Activated B cell treated with CpG ODN at 0.5 μM for 24 hours (primary cell): ENCODE data around the gene RNF114. TPM values are rescaled to one million over a fixed set of nuclear protein-coding genes. Genes with fewer than 3 reads are reported as not detected.

Source experiments
- ATAC-seq: fragments of 200-7000 bp; cut with Tn5 transposase; one replicate; pipeline ENCODE4 v1.10.0; 2021; ENCODE audit warnings: low read depth, mild to moderate bottlenecking, moderate library complexity
- CTCF ChIA-PET: fragments of 350-600 bp; sonication (Branson Sonifier 250); formaldehyde crosslinking; loops from one replicate; lab custom pipeline; 2021; ENCODE audit warnings: antibody characterized with exemption; lab: Charles Lee
- POLR2A ChIA-PET: fragments of 350-600 bp; sonication (Branson Sonifier 250); formaldehyde crosslinking; loops from one replicate; lab custom pipeline; 2021; ENCODE audit warnings: antibody characterized with exemption; lab: Charles Lee
- DNase-seq: peaks from one replicate; pipeline ENCODE4 v3.0.0; 2022
- H3K27ac Mint-ChIP-seq: one replicate; pipeline ENCODE4 v1.8.0; 2020; ENCODE audit warnings: mixed read lengths
- H3K27me3 Mint-ChIP-seq: one replicate; pipeline ENCODE4 v1.8.0; 2021; ENCODE audit warnings: mixed read lengths
- H3K36me3 Mint-ChIP-seq: one replicate; pipeline ENCODE4 v1.8.0; 2021; ENCODE audit warnings: low read depth, mixed read lengths
- H3K4me1 Mint-ChIP-seq: one replicate; pipeline ENCODE4 v1.8.0; 2021; ENCODE audit warnings: mixed read lengths
- H3K4me3 Mint-ChIP-seq: one replicate; pipeline ENCODE4 v1.8.0; 2020; ENCODE audit warnings: mild to moderate bottlenecking, mixed read lengths
- H3K9me3 Mint-ChIP-seq: one replicate; pipeline ENCODE4 v1.8.0; 2020; ENCODE audit warnings: mixed read lengths
- intact Hi-C: fragments of 100-400 bp; cut with micrococcal nuclease; formaldehyde crosslinking; loops from one replicate; pipeline ENCODE4 v1.15.1; 2024
- total RNA-seq: library from RNA; stranded (reverse); gene quantifications from 2 replicates; pipeline ENCODE4 v1.2.3, GENCODE V29; 2022
- TF ChIP-seq, protein P1 (sequence below): fragments of 200-600 bp; IDR thresholded peaks from one replicate; pipeline ENCODE4 v1.8.0; 2022; ENCODE audit warnings: antibody characterized with exemption, mild to moderate bottlenecking

Gene RNF114
- total RNA-seq, 1 donor from 2014 or later, result 56.5 TPM

DNA sequence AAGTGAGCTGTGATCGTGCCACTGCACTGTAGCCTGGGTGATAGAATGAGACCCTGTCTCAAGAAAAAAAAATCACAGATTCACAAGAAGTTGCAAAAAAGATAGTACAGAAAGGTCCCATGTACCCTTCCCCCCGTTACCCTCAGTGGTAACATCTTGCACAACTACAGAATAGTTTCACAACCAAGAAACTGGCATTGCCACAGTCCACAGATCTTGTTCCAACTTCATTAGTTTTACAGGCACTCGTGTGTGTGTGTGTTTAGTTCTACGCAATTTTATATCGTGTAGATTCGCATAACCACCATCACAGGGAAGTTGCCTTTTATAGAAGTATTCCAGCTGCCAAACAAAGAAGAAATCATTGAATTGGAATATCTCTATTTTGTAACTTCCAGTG lies 40.0 kb upstream of the RNF114 start:
- ChIA-PET CTCF (no interaction called here), POLR2A (no interaction called here)
- Mint-ChIP-seq H3K4me1 (peaks cover 12% of the 10 kb centered on the region), H3K27ac (no peak overlapping the region), H3K36me3 (peaks cover 8% of the 10 kb centered on the region), H3K4me3 (no peak overlapping the region), H3K27me3 (no peaks in the 10 kb centered on the region), H3K9me3 (no peaks in the 10 kb centered on the region)
- TF ChIP-seq, protein P1, sequence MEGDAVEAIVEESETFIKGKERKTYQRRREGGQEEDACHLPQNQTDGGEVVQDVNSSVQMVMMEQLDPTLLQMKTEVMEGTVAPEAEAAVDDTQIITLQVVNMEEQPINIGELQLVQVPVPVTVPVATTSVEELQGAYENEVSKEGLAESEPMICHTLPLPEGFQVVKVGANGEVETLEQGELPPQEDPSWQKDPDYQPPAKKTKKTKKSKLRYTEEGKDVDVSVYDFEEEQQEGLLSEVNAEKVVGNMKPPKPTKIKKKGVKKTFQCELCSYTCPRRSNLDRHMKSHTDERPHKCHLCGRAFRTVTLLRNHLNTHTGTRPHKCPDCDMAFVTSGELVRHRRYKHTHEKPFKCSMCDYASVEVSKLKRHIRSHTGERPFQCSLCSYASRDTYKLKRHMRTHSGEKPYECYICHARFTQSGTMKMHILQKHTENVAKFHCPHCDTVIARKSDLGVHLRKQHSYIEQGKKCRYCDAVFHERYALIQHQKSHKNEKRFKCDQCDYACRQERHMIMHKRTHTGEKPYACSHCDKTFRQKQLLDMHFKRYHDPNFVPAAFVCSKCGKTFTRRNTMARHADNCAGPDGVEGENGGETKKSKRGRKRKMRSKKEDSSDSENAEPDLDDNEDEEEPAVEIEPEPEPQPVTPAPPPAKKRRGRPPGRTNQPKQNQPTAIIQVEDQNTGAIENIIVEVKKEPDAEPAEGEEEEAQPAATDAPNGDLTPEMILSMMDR, result no peak
- intact Hi-C loops, result no loop called here
- ATAC-seq, result no peak
- DNase-seq, result no peak

DNA sequence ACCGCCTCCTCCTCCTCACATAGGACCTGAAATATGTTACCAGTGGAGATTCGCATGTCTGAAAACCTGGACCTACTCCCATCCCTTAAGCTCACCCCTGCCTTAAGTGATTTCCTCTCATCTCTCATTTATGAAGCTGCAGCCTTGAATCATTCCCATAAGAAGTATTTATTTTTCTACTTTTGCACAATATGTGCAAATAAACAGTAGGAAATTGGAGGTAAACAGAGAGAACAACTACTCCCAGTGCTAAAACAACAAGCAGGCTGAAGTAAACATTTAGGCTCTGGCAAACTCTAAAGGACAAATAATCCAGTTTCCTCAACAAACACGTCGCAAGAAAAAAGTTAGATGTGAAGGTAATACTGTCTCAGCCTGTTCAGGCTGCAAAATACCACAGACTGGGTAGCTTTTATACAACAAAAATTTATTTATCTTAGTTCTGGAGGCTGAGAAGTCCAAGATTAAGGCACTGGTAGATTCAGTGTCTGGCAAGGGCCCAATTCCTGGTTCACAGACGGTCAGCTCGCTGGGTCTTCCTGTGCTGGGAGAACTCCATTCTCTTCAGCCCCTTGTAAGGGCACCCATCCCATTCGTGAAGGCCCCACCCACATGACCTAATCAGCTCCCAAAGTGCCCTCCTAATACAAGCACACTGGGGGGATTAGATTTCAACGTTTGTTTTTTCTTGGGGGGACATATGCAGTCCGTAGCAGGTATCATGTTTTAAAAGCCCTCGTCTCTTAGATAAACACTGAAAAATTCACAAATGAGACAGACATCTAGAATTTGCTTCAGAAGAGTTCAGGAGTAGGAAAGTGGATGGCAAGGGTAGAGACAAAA lies 36.4 kb upstream of the RNF114 start:
- TF ChIP-seq, protein P1, result no peak
- Mint-ChIP-seq H3K27ac (no peak overlapping the region), H3K4me1 (no peaks in the 10 kb centered on the region), H3K36me3 (peaks cover 17% of the 10 kb centered on the region), H3K4me3 (no peak overlapping the region), H3K27me3 (no peaks in the 10 kb centered on the region), H3K9me3 (no peaks in the 10 kb centered on the region)
- no peak for ATAC-seq
- CTCF ChIA-PET, result no interaction called here
- no peak for DNase-seq
- intact Hi-C loops, result no loop called here
- POLR2A ChIA-PET, result interaction anchor here (0.6 to 0.8 kb wide), 2 partner anchors 15 to 577 kb away, joined by 4 to 5 read pairs; no protein-coding TSS in a partner anchor

DNA sequence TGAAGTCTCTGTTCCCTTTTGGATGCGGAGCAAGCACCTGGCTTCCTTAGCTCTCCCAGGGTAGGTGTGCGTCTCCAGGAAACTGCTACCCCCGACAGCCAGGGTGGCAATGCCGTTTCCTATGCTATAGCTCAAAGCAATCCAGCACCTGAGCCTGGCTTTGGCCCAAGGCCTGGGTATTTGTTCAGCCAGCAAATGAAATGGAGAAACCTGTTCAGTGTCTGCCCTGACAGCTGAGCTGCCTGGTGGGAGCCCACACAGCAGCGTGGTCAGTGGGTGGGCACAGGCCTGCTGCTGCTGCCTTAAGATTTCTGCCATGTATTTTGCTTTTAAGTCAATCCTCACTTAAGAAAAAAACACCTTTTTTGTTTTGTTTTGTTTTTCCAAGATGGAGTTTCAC lies 34.6 kb upstream of the RNF114 start:
- POLR2A ChIA-PET, result no interaction called here
- Mint-ChIP-seq H3K9me3 (no peaks in the 10 kb centered on the region), H3K27me3 (no peaks in the 10 kb centered on the region), H3K27ac (no peak overlapping the region), H3K36me3 (peaks cover 34% of the 10 kb centered on the region), H3K4me3 (no peak overlapping the region), H3K4me1 (peaks cover 3% of the 10 kb centered on the region)
- intact Hi-C loops, result no loop called here
- CTCF ChIA-PET, result no interaction called here
- DNase-seq (no peak), ATAC-seq (no peak)
- TF ChIP-seq, protein P1, result no peak

DNA sequence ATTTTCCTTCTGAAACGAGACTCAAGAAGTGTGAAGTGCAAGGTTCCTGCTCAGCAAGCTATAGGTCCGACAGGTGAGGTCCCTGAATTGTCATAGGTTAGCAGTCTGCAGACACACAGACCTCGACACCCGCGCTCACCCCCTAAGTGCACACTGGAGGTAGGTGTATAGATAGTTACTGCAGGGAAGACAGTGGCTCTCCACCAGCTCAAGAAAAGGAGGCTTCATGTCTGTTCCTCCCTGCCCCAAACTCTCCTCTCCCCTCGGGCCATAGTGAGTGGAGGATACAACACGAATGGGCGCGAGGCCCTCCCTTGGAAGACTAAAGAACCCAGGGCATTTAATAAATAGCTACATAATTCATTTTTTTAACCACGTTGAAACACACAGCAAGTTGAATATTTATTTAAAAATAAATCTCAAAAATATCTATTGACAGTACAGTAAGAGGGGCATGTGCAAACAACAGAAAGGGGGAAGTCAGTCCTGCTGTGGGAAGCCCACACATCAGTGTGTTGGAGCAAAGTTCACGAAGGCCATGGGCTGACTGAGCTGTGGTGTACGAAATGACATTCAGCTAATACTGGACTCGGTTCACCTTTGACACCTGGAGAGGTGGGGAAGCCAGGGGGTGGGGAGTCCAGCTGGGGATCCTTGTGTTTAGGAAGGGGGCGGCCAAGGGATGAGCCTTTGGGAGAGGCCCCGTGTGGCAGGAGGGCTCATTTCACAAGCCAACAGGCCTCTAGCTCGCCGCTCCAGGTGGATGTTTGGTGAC lies 31.6 kb upstream of the RNF114 start:
- Mint-ChIP-seq H3K27me3 (no peaks in the 10 kb centered on the region), H3K27ac (no peak overlapping the region), H3K9me3 (no peaks in the 10 kb centered on the region), H3K4me3 (no peak overlapping the region), H3K4me1 (peaks cover 3% of the 10 kb centered on the region), H3K36me3 (peaks cover 55% of the 10 kb centered on the region)
- DNase-seq, result no peak
- intact Hi-C loops, result no loop called here
- POLR2A ChIA-PET, result no interaction called here
- ATAC-seq, result no peak
- CTCF ChIA-PET, result no interaction called here
- TF ChIP-seq, protein P1, result no peak
